Putamen (tissue), 1 donor: ENCODE measurements around the gene ERC2.

Source experiments
- DNase-seq: peaks from one replicate; pipeline ENCODE4 v3.0.0-alpha.2; 2016; ENCODE audit warnings: low spot score

The ERC2 gene

DNA sequence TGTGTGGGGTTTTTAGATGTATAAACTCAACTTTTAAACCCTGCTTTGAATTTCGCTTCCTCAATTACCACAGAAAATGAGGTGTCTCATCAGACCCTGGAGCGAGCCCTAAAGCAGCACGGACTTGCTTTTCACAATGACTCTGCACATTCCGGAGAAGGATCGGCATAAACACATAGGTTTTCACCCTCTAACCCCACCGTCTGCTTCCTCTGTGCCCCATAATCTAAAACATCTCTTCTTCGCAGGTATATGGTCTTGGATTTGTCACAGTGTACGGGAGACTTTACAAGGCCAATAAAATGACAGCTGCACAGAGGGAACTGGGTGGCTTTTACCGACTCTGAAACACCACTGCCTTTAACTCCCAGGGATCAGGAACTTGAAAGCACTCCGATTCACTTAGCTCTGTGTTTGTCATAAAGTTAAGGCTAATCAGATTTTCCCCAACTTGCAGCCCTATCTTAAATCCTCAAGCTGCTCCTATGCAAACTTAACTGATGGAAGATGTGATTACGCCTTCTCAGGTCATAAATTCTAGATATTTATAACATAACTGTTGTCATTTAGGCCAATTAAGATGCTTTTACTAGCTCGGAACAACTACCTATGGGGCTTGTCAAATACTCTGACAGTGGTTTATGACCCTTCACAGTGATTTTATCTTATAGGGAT is 847.8 kb downstream of the ERC2 start:
- DNase-seq = no peak

DNA sequence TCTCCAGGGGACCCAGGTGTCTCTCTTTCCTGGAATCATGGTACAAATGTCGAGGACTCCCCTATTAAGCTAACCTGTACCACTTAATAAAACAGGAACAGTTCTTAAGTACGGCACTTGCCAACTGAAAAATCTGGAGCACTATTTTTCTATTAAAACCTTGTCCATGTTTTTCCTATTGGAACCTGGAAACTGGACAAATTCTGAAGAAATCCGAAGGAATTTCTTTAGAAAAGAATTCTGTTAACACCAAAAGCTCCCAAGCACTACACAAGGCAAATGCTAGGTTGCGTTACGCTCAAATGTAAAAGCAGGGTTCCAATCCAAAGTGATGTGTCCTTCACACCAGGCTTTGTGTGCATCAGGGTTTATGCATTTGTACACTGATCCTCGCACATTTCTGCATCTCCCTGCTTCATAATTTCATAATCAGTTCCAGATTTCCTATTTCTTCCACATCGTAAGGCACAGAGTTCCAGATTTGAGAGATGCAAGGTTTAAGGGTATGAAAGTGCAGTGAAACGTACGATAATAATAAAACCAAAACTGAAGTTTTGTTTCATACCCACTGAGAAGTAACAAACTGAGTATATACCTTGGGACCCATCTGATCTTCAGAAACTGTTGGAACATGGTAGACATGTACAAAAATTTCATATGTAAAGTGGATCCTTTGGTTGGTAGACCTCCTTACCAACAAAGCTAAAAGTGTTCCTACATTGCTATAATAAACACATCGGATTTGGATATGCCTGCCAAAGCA is 849.0 kb downstream of the ERC2 start:
- DNase-seq = no peak

DNA sequence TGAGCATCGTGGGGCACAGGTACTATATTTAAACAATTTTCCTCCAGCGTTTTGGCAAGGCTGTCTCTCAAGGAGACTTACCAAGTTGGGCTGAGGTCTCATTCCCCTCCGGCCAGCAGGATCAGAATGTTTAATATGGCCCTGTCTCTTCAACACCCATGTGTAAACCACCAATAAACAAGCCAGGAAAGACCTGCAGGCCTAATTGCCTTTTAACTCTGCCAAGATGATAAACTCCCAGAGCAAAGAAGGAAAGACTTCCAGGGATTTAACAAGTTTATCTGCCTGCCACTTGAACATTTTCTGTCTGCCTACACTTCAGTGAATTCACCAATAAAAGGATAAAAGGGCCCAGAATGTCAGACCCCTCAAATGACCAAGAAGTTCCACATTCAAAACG is 850.9 kb downstream of the ERC2 start:
- no peak for DNase-seq

DNA sequence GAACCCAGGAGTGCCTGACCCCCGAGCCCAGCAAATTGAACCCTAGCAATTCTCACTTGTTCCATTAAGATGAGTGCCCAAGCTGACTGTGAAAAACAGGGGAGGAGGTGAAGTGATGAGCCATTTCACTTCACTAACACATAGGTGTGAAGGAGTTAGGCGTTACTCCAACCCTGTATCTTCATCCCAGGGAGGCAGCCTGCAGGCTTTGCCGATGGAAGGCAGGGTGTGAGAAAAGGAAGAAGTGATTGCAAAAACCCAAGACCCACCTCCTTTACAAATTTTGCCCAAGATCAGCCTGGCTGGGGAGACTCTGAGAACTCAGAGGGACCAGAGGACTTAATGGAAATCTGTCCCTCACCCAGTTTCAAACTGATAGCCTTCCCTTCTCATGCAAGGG is 851.5 kb downstream of the ERC2 start:
- no peak for DNase-seq

DNA sequence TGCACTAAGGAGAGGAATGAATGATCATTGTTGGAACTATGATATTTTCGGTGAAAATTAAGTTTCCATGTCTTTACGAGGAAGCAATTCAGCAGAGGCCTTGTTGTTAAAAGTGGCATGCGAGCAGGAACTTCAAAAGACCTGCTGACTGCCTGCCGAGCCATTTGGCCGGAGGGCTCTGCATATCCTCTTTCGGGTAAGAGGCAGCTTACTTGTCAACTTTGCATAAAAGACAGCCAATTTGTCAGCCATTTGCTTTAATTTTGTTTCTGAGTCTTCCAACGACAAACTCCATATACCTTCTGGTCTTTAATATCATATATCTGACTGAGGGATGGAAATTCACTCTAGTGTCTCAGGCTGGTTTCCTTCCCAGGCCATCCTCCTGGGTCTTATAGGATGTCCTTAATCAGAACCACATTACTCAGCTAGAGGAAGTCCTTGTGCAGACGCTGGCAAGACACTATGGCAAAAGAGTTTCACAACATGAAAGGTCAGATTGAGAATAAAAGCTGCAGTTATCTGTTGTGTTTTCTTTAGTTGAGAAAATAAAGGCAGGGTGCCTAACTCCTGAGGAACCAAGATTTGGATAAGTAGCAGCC is 852.5 kb downstream of the ERC2 start:
- no peak for DNase-seq

DNA sequence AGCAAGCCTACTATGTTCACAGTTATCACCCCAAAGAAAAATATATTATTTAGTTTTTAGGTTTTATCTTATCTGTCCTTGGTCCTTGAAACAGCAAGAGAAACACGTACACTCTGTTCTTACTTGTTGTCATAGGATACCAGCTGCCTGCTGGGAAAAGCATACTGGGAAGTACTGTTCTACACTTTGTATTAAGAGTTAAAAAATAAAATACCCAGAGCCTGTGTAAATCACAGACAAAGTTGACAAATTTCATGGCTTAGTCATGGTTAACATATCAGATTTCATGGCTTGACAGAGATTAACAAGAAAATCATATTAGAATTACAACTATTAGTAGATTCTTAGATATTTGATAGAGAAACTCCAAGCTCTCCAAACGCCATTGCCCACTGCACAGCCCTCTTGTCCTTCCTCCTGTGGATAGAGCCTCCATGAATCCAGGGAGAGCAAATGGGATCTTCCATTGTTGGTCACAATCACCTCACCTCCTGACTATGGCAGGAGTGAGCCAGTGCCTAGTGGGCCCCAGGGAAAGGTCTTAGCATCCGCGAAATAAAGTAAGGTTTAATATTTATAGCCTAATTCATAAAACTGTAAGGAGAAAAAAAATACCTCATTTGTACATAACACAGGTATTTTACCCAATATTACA is 853.1 kb downstream of the ERC2 start:
- no peak for DNase-seq

DNA sequence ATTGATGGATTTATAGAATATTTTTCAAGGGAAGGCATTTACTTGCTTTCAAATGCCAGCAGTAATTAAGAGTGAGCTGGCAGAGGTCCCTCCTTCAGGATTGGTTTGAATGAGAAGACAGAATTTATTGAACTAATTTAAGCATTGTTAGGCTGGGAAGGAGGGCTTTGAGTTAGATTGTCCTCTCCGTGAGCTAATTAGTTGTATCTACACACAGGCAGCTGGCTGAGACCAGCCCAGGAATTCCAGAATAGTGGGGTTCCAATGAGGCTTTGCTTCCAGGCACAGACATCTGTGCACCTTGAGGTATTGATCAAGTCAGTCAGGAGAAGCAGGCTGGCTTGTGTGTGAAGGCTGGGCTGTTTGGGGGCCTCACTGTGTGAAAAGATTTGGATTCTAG is 857.1 kb downstream of the ERC2 start:
- no peak for DNase-seq

DNA sequence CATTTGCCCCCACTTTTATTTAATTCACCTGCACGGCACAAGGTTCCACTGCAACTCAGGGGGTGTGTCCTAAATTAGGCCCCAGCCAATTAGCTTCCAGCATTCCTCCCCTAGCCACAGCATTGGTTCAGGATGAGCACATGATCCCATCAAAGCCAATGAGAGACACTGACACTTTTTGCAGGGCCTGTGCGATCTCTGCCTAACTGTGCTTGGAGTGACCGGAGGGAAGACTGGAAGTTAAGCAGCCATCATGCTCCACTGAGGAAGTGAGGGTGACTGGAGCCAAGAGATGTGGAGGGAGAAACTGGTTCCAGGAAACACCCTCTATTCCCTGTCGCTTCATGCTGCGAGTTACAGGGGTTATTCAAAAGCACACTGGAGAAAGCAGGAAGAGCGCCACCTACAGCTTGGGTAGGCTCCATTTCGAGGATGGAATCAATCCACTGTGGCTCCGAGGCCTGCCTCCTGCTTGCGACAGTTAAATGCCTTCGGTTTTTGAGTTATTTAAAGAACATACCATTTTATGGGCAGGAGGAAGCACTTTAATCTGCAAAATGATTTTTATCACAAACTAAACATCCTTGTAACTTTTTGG is 858.9 kb downstream of the ERC2 start:
- DNase-seq = no peak

DNA sequence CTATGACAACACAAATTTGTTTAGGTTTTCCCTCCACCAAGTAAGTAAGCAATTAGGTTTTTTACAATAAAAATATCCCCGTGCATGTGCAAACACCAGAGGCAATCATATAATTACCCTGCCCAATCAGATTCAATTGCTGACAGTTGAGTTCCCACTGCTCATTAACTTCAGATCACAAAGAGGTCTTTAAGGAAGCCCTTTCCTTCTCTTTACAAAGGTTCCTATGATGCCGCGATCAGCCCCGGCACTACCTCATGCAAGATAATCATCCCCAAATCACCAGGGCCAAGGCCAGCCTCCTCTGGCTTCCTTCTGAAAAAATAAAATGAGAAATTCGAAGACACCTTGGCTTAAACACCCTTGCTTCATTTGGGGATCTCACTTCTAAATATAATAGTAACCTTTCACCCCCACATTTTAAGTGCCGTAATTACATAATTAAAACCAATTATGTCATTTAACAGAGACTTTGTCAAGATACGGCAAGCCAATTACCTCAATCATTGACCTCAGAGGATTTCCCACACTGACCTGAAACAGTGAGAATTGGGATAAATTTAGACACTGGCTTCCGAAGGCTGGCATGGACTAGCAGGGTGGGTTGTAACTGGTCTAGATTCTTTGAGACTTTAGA is 859.8 kb downstream of the ERC2 start:
- no peak for DNase-seq

DNA sequence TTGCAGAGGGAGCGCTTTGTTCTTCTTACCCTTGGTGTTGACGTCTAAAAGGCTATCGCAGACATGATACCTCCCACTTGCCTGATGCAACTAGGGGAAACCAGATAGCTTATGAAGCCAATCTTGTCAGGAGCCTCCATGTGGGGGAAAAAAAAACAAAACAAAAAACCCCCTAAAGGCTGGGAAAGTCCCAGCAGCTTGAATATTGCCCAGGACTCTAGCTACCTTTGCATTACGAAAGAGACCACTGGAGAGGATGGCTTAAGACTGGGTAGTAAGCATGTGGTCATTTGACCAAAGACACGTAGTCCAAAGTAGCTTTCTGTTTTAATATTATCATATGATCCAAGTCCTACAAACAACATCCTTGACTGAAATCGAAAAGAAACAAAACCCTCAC is 860.4 kb downstream of the ERC2 start:
- DNase-seq = no peak

DNA sequence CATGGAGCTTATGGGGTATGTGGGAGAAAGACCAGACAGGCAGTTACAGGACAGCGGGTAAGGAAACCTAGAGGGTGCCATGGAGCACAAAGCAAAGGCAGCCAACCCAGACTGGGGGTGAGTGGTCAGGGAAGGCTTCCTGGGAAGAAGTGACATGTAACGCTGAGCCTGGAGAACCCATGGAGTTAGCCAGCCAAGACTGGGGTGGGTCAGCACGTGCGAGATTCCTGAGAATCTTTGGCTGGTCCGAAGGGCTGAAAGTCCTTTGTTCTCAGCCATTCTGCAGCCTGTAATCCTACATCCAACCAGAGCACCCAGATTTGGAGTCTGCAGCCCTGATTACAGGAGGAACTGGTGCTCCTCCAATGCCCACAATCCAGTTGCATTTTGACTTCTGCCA is 861.1 kb downstream of the ERC2 start:
- DNase-seq = no peak

DNA sequence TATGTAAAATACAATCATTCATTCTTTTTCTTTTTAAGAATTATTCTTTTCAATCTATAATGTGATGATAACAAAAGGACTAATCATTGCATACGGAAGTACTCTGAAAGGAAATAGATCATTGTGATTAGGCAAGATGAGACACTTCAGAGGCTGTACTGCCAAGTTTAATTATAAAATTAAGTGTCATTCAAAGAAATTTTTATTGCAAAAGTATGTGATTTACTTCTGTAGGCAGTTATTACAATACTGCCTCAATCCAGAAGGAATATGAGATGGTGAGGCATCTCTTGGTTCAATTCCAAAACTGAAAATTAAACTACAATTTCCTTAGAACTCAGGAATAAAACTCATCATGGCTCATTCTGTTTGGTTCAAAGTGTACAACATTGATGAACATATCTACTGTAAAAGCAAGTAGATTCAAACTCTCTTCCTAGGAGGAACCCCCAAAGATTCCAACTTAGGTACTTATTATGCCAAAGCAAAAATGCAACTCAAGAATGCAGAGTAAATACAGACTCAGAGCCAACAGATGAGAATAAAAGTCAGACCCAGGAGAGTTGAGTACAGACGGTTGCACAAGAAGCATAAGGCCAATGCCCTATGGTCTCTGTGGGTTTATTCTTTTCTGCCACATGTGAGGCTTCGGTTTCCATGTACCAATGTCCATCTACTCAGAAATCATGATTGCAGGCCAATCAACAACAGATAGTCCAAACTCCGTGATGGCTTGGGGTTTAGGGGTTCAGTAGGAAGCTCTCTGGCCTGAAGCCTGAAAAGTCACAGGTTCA is 862.6 kb downstream of the ERC2 start:
- DNase-seq = no peak

DNA sequence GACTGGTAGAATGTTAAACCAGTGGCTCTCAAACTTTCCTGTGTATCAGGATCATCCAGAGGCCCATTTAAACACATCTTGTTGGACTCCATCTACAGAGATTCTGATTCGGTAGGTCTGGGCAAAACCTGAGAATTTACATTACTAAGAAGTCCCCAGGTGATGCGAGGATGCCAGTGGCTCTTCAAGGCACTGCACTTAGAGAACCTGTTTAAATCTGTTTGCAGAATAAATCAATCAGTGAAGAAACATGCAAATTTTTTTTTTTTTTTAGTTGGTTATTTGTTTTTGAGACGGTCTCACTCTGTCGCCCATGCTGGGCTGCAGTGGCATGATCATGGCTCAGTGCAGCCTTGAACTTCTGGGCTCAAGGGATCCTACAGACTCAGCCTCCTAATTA is 863.4 kb downstream of the ERC2 start:
- no peak for DNase-seq

DNA sequence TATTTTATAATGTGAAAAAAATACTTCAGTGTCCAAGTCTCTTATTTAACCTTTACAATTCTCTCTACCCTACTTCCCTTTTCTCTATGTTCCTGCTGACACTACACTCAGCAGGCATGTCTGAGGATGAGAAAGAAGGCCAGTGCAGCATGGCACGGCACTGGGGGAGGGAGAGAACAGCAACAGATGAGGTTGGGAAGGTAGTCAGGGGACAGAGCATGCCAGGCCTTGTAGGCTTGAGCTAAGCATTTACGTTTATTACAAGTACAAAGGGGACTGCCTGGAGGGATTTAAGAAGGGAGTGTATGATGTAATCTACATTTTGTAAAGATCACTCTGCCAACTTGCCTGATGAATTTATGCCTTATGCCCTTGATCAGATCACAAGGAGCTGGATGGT is 863.9 kb downstream of the ERC2 start:
- DNase-seq = no peak

DNA sequence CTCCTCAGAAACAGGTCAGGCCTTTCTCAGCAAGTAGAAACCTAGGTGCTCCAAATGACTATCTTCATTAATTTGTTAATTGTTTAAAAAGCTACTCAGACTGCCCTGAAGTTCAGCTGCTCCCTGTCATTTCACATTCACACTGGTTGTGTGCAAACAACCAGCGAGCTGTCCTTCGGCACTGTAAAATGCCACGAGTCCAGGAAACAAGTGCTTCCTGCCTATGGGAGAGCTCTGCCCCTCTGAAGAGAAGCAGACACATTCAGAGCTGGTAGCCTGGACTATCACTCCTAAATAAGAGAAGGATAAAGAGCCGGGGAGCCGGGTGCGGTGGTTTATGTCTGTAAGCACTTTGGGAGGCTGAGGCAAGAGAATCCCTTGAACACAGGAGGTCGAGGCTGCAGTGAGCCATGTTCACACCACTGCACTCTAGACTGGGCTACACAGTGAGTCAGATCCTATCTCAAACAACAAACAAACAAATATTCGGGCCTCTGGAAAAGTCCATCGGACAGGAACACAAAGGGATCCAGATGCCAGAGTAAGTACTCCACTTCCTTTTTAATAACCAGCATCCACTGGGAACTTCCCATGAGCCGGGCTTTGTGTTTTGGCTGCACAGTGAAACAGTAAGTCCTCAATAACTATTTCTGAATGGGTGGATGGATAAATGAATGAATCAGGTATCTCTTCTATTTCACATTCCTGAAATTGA is 866.7 kb downstream of the ERC2 start:
- no peak for DNase-seq

DNA sequence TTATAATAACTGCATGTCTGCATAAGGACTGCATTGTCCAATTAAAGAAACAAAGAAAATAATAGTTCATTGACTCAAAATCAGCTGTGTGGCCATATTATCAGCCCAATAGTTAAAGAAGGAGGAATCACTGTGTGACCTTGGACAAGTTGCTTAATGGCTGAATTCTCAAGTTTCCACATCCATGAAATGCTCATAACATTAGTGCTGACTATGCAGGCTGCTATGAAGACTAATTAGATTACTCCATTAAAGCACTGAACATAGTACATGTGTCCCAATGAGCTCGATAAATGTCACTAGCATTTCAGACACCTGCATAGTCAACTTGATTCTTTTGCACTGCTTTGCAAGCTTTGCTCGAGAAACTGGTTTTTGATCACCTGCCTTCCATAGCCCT is 870.0 kb downstream of the ERC2 start:
- DNase-seq = no peak

DNA sequence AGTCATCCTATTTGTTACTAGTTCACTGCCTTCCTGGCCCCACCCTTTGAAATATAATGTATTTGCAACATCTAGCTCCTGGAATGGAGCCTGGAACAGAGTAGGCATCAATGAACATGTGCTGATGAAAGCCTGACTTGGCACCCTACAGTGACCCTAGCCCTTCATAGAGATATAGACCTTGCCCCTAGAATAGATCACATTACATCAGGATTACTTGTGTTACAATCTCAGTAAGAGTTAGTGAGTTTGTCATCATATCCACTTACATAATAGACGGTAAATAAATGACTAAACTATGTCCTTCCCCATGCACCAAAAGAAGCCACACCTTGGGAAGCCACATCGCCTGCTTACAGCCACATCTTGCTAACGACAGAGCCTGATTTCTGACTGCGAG is 870.6 kb downstream of the ERC2 start:
- DNase-seq = no peak

DNA sequence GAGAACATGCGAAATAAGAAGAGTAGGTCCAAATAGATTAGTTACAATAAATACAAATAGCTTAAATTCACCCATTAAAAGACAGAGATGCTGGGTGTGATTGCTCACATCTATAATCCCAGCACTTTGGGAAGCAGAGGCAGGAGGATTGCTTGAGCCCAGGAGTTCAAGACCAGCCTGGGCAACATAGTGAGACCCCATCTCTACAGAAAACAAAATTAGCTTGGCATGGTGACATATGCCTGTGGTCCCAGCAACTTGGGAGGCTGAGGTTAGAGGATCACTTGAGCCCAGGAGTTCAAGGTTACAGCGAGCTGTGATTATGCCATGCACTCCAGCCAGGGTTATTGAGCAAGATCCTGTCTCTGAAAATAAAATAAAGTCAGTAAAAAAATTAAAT is 872.1 kb downstream of the ERC2 start:
- no peak for DNase-seq

DNA sequence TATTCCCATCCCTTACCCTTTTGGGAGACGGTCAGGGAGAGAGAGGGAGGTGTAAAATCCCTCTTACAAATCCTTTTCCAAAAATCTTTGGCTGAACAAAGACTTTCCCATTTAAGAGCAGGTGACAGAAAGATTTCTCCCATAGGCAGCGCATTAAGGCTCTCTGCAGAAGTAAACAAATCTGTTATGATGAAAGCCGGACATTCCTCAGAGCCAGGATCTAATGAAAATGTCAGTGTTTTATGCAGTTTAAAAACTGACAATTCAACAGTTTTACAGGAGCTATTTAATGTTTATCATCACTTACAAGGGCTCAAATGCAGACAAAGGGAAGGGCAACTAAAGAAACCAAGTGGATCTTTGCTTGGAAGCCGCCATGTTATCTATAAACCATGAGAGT is 872.8 kb downstream of the ERC2 start:
- no peak for DNase-seq

DNA sequence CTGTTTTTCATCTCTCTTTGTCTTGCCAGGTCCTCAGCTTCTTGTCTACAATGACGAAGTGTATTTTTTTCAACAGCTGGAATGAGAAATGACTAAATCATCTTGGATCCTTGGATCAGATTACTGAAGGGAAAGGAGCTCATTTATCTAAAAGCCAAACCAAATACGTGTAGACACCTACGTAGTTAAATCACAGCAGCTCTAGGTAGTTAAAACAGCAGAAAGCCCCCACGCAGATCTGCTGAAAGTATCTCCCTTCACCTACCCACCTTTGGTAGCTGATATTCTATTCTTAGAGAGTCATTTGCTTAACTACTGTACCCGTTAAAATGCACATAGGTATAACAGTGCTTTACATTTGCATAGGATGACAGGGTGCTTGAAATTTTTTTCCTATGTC is 875.7 kb downstream of the ERC2 start:
- DNase-seq = peak; percentile 63

DNA sequence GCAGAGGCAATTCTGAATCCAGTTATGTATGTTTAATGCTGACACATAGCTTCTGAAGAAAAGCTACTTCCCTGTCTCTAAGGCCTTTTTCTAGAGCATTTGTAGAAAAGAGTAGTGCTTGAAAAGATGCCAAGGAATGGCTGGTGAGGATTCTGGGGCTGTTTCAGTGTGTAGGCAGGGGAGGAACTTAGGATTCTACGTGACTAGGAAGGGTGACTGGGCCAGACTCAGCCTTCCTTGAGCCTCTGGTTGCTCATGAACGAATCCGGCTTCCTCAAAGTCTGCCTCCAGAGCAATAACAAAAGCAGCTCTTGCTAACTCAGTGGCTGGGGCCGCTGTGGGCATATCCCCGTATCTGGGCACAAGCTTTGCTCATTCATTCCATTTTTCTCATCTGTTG is 876.4 kb downstream of the ERC2 start:
- DNase-seq = peak; percentile 42
